Mesodermal cell (in vitro differentiated cells): ENCODE data around the gene GUF1.

Experiments
- H3K27ac ChIP-seq: 2 replicates; pipeline ENCODE4 v1.7.0; 2013; ENCODE audit warnings: mild to moderate bottlenecking, low read depth, low read length, moderate library complexity; ENCODE audit not compliant: severe bottlenecking
- H3K36me3 ChIP-seq: 2 replicates; pipeline ENCODE4 v1.7.1; 2013; ENCODE audit warnings: mild to moderate bottlenecking, low read length, moderate library complexity; ENCODE audit not compliant: control insufficient read depth, insufficient read depth
- H3K4me1 ChIP-seq: one replicate; pipeline ENCODE4 v1.7.1; 2013; ENCODE audit warnings: mild to moderate bottlenecking, low read length; ENCODE audit not compliant: insufficient read depth, control insufficient read depth, poor library complexity, severe bottlenecking
- H3K4me3 ChIP-seq: 2 replicates; pipeline ENCODE4 v1.7.0; 2013; ENCODE audit warnings: low read length, control low read depth, mild to moderate bottlenecking; ENCODE audit not compliant: insufficient read depth, poor library complexity, severe bottlenecking; ENCODE audit errors: extremely low read depth
- H3K9me3 ChIP-seq: 2 replicates; pipeline ENCODE4 v1.7.1; 2013; ENCODE audit warnings: mild to moderate bottlenecking, low read length, moderate library complexity; ENCODE audit not compliant: control insufficient read depth
- WGBS, 2 experiments: methylation state at CpG; one replicate each; pipeline ENCODE4 v1.1.5; 2013; ENCODE audit warnings: missing lambda C conversion rate in 2 of 2; ENCODE audit not compliant: insufficient coverage in 2 of 2; 5-methylcytosine and 5-hydroxymethylcytosine counted together

Gene GUF1

GRCh38 chr4:44662623-44663005 is 15.6 kb upstream of the GUF1 start:
- no peaks in the 10 kb centered on the region for H3K4me1 ChIP-seq
- H3K4me3 ChIP-seq, result no peak overlapping the region
- H3K36me3 ChIP-seq, result no peaks in the 10 kb centered on the region
- H3K27ac ChIP-seq, result no peak overlapping the region
- no peaks in the 10 kb centered on the region for H3K9me3 ChIP-seq
- WGBS, 2 experiments, result 0 to 100% methylated on average over 1 of the region's 2 CpGs

- Histone ChIP-seq H3K27ac (no peak overlapping the region), H3K4me1 (no peaks in the 10 kb centered on the region), H3K9me3 (no peaks in the 10 kb centered on the region), H3K36me3 (no peaks in the 10 kb centered on the region), H3K4me3 (no peak overlapping the region)
- WGBS, 2 experiments, result 92 to 95% methylated on average over 11 to 12 of the region's 20 CpGs
Measured at GRCh38 chr4:44663539-44664263, 14.5 kb upstream of the GUF1 start.

- no peaks in the 10 kb centered on the region for H3K36me3 ChIP-seq
- 33 to 50% methylated on average over 2 of the region's 2 CpGs for WGBS, 2 experiments
- H3K27ac ChIP-seq, result no peak overlapping the region
- H3K4me3 ChIP-seq, result no peak overlapping the region
- no peaks in the 10 kb centered on the region for H3K4me1 ChIP-seq
- H3K9me3 ChIP-seq, result no peaks in the 10 kb centered on the region
Measured at GRCh38 chr4:44668526-44668925, 9.7 kb upstream of the GUF1 start.

GRCh38 chr4:44670506-44671199 is 7.6 kb upstream of the GUF1 start:
- no peak overlapping the region for H3K4me3 ChIP-seq
- H3K4me1 ChIP-seq, result no peaks in the 10 kb centered on the region
- H3K27ac ChIP-seq, result no peak overlapping the region
- WGBS, 2 experiments, result 82 to 83% methylated on average over 3 of the region's 4 CpGs
- H3K36me3 ChIP-seq, result no peaks in the 10 kb centered on the region
- no peaks in the 10 kb centered on the region for H3K9me3 ChIP-seq

- H3K27ac ChIP-seq, result no peak overlapping the region
- 89% methylated on average over 3 of the region's 3 CpGs; no CpG with 5 or more reads in 1 of the 2 experiments for WGBS, 2 experiments
- no peak overlapping the region for H3K4me3 ChIP-seq
Measured at GRCh38 chr4:44671636-44672035, 6.6 kb upstream of the GUF1 start.

GRCh38 chr4:44674471-44674870 is 3.7 kb upstream of the GUF1 start:
- H3K9me3 ChIP-seq, result no peaks in the 10 kb centered on the region
- no CpG with 5 or more reads among the region's 1 CpG for WGBS, 2 experiments

More at GRCh38 chr4:44671636-44672035, 6.6 kb upstream of the GUF1 start:
- Histone ChIP-seq H3K36me3 (no peaks in the 10 kb centered on the region), H3K9me3 (no peaks in the 10 kb centered on the region), H3K4me1 (no peaks in the 10 kb centered on the region)

GRCh38 chr4:44675366-44675765 is 2.9 kb upstream of the GUF1 start:
- WGBS, 2 experiments, result 83% methylated on average over 1 of the region's 5 CpGs; no CpG with 5 or more reads in 1 of the 2 experiments
- no peaks in the 10 kb centered on the region for H3K36me3 ChIP-seq

More at GRCh38 chr4:44674471-44674870, 3.7 kb upstream of the GUF1 start:
- no peaks in the 10 kb centered on the region for H3K36me3 ChIP-seq
- H3K4me1 ChIP-seq, result no peaks in the 10 kb centered on the region
- H3K27ac ChIP-seq, result no peak overlapping the region
- H3K4me3 ChIP-seq, result no peak overlapping the region

GRCh38 chr4:44679060-44679459 is 840 bp downstream of the GUF1 start:
- Histone ChIP-seq H3K36me3 (peaks cover 21% of the 10 kb centered on the region), H3K27ac (peak overlapping the region; percentile 75), H3K9me3 (no peaks in the 10 kb centered on the region), H3K4me1 (no peaks in the 10 kb centered on the region), H3K4me3 (peak overlapping the region; percentile 61)
- no CpG with 5 or more reads among the region's 3 CpGs for WGBS, 2 experiments

More at GRCh38 chr4:44675366-44675765, 2.9 kb upstream of the GUF1 start:
- Histone ChIP-seq H3K4me1 (no peaks in the 10 kb centered on the region), H3K27ac (no peak overlapping the region), H3K4me3 (no peak overlapping the region), H3K9me3 (no peaks in the 10 kb centered on the region)

- Histone ChIP-seq H3K36me3 (peaks cover 46% of the 10 kb centered on the region), H3K9me3 (no peaks in the 10 kb centered on the region)
- WGBS, 2 experiments, result 80 to 100% methylated on average over 1 of the region's 1 CpG
Measured at GRCh38 chr4:44684648-44685047, 6.4 kb downstream of the GUF1 start.

GRCh38 chr4:44700427-44700826 is 22.2 kb downstream of the GUF1 start:
- Histone ChIP-seq H3K36me3 (peaks cover 42% of the 10 kb centered on the region), H3K27ac (no peak overlapping the region), H3K4me3 (no peak overlapping the region), H3K4me1 (no peaks in the 10 kb centered on the region), H3K9me3 (no peaks in the 10 kb centered on the region)
- WGBS, 2 experiments, result 86 to 100% methylated on average over 1 of the region's 1 CpG

More at GRCh38 chr4:44684648-44685047, 6.4 kb downstream of the GUF1 start:
- no peak overlapping the region for H3K27ac ChIP-seq
- no peaks in the 10 kb centered on the region for H3K4me1 ChIP-seq
- H3K4me3 ChIP-seq, result no peak overlapping the region

GRCh38 chr4:44701037-44701436 is 22.8 kb downstream of the GUF1 start:
- Histone ChIP-seq H3K9me3 (no peaks in the 10 kb centered on the region), H3K27ac (peak overlapping the region; percentile 18), H3K36me3 (peaks cover 36% of the 10 kb centered on the region), H3K4me3 (no peak overlapping the region), H3K4me1 (no peaks in the 10 kb centered on the region)
- WGBS, 2 experiments, result no CpG with 5 or more reads among the region's 2 CpGs
